Spinal cord (tissue), 10 donors: ENCODE data around the gene DNAAF5. TPM values are rescaled to one million over a fixed set of nuclear protein-coding genes. Genes with fewer than 3 reads are reported as not detected.
"Not testable (repeated sequence)": the region's sequence is repeated elsewhere in the genome, so short reads cannot be mapped to it uniquely, and the experiment has no call there.

Source experiments
- DNase-seq, 6 donors: peaks; one replicate each; pipeline versions ENCODE4 v3.0.0 to v3.0.0-alpha.2; 2013 to 2015; ENCODE audit warnings: low spot score in 6 of 6, low read depth in 4 of 6
- H3K27ac ChIP-seq: one replicate; pipeline ENCODE4 v1.5.1; 2013; ENCODE audit warnings: low read depth, low read length, control low read depth
- H3K27me3 ChIP-seq: one replicate; pipeline ENCODE4 v1.6.1; 2013; ENCODE audit warnings: low read length; ENCODE audit not compliant: control insufficient read depth, insufficient read depth
- H3K36me3 ChIP-seq: one replicate; pipeline ENCODE4 v1.6.1; 2013; ENCODE audit warnings: low read length; ENCODE audit not compliant: control insufficient read depth, insufficient read depth
- H3K4me1 ChIP-seq: one replicate; pipeline ENCODE4 v1.6.1; 2013; ENCODE audit warnings: low read length; ENCODE audit not compliant: control insufficient read depth, insufficient read depth
- H3K4me3 ChIP-seq: one replicate; pipeline ENCODE4 v1.5.1; 2013; ENCODE audit warnings: low read depth, low read length, control low read depth
- H3K9me3 ChIP-seq: one replicate; pipeline ENCODE4 v1.6.1; 2013; ENCODE audit warnings: low read length; ENCODE audit not compliant: control insufficient read depth, insufficient read depth
- WGBS: methylation state at CpG from one replicate; pipeline ENCODE4 v1.1.5; 2013; ENCODE audit warnings: missing lambda C conversion rate; ENCODE audit not compliant: insufficient coverage; 5-methylcytosine and 5-hydroxymethylcytosine counted together
- polyA plus RNA-seq, 2 donors: library from polyadenylated mRNA; unstranded; fragments of 120-200 nt; gene quantifications; one replicate each; pipeline ENCODE4 v1.2.1, GENCODE V29; 2013; ENCODE audit not compliant: insufficient read length in 2 of 2
- total RNA-seq, 2 donors: library from RNA; depleted of rRNA in 1 of 2; stranded (reverse); fragments of 120-200 nt in 1 of 2; fragments of >200 nt in 1 of 2; gene quantifications; one replicate each; pipeline versions ENCODE4 v1.2.3 to v1.2.4, GENCODE V29; 2013 to 2014
- donor health status: healthy.

The DNAAF5 gene
- total and polyA plus RNA-seq, 4 donors, result 10.9 to 23.3 (median 22.4) TPM

- H3K36me3 ChIP-seq, result peaks cover 15% of the 10 kb centered on the region
- H3K4me1 ChIP-seq, H3K27ac ChIP-seq, H3K4me3 ChIP-seq, H3K27me3 ChIP-seq, H3K9me3 ChIP-seq: not testable (repeated sequence)
- DNase-seq, result peak in 1 of 6 donors; percentile 45
- WGBS, result no CpG with 5 or more reads among the region's 10 CpGs
Measured at GRCh38 chr7:796434-797169, 70.1 kb downstream of the DNAAF5 start.

GRCh38 chr7:798921-799470, 72.5 kb downstream of the DNAAF5 start:
- H3K4me3 ChIP-seq, result no peak overlapping the region
- peaks cover 13% of the 10 kb centered on the region for H3K36me3 ChIP-seq
- H3K9me3 ChIP-seq, result no peaks in the 10 kb centered on the region
- H3K27me3 ChIP-seq, result no peaks in the 10 kb centered on the region
- peaks cover 10% of the 10 kb centered on the region for H3K4me1 ChIP-seq
- DNase-seq, result no peak
- WGBS, result 95% methylated on average over 7 of the region's 12 CpGs
- no peak overlapping the region for H3K27ac ChIP-seq

- no peak for DNase-seq
- peaks cover 6% of the 10 kb centered on the region for H3K36me3 ChIP-seq
- no peaks in the 10 kb centered on the region for H3K27me3 ChIP-seq
- peaks cover 10% of the 10 kb centered on the region for H3K4me1 ChIP-seq
- WGBS, result 90% methylated on average over 4 of the region's 7 CpGs
- H3K4me3 ChIP-seq, result no peak overlapping the region
- no peaks in the 10 kb centered on the region for H3K9me3 ChIP-seq
- no peak overlapping the region for H3K27ac ChIP-seq
Measured at GRCh38 chr7:800692-801091, 74.2 kb downstream of the DNAAF5 start.

GRCh38 chr7:801351-801750, 74.9 kb downstream of the DNAAF5 start:
- H3K36me3 ChIP-seq, H3K4me3 ChIP-seq, H3K4me1 ChIP-seq, H3K9me3 ChIP-seq, DNase-seq, H3K27ac ChIP-seq, H3K27me3 ChIP-seq: not testable (repeated sequence)
- WGBS, result 82% methylated on average over 2 of the region's 6 CpGs

GRCh38 chr7:801940-802381, 75.5 kb downstream of the DNAAF5 start:
- Histone ChIP-seq H3K4me1 (peaks cover 10% of the 10 kb centered on the region), H3K9me3 (no peaks in the 10 kb centered on the region), H3K27me3 (no peaks in the 10 kb centered on the region), H3K36me3 (peaks cover 6% of the 10 kb centered on the region), H3K27ac (no peak overlapping the region), H3K4me3 (no peak overlapping the region)
- peak in 2 of 6 donors; percentile 21 to 58 for DNase-seq
- 19% methylated on average over 15 of the region's 19 CpGs for WGBS

GRCh38 chr7:802500-803242, 76.2 kb downstream of the DNAAF5 start:
- Histone ChIP-seq H3K9me3 (no peaks in the 10 kb centered on the region), H3K4me3 (no peak overlapping the region), H3K36me3 (peaks cover 6% of the 10 kb centered on the region), H3K27me3 (no peaks in the 10 kb centered on the region), H3K4me1 (peaks cover 10% of the 10 kb centered on the region), H3K27ac (no peak overlapping the region)
- 81% methylated on average over 18 of the region's 18 CpGs for WGBS
- DNase-seq, result no peak

GRCh38 chr7:803243-803635, 76.7 kb downstream of the DNAAF5 start:
- 81% methylated on average over 4 of the region's 10 CpGs for WGBS
- Histone ChIP-seq H3K27me3 (no peaks in the 10 kb centered on the region), H3K27ac (no peak overlapping the region), H3K9me3 (no peaks in the 10 kb centered on the region), H3K4me3 (no peak overlapping the region), H3K4me1 (peaks cover 10% of the 10 kb centered on the region), H3K36me3 (peaks cover 3% of the 10 kb centered on the region)
- DNase-seq, result no peak

- not testable (repeated sequence) for H3K9me3 ChIP-seq, H3K27me3 ChIP-seq, DNase-seq, H3K4me3 ChIP-seq, H3K36me3 ChIP-seq, H3K27ac ChIP-seq, H3K4me1 ChIP-seq
- 100% methylated on average over 2 of the region's 4 CpGs for WGBS
Measured at GRCh38 chr7:803796-804195, 77.3 kb downstream of the DNAAF5 start.

GRCh38 chr7:805261-805660, 78.8 kb downstream of the DNAAF5 start:
- WGBS, result 55% methylated on average over 16 of the region's 18 CpGs
- Histone ChIP-seq H3K27me3 (no peaks in the 10 kb centered on the region), H3K4me1 (peaks cover 10% of the 10 kb centered on the region), H3K36me3 (peaks cover 2% of the 10 kb centered on the region), H3K4me3 (no peak overlapping the region), H3K9me3 (no peaks in the 10 kb centered on the region), H3K27ac (no peak overlapping the region)
- DNase-seq, result peak in 1 of 6 donors; percentile 38
